Stimulated activated naive CD8-positive, alpha-beta T cell treated with anti-CD3 and anti-CD28 coated beads, Interleukin-15, Interleukin-2, amounts not matched to agents 100 ng/mL and 50 ng/mL, for 24 hours (primary cell): ENCODE measurements around the gene SYNE1.
"Not testable (repeated sequence)": the region's sequence is repeated elsewhere in the genome, so short reads cannot be mapped to it uniquely, and the experiment has no call there.

Experiments
- H3K27ac Mint-ChIP-seq: one replicate; pipeline ENCODE4 v1.8.0; 2021; ENCODE audit warnings: mild to moderate bottlenecking, mixed read lengths
- H3K27me3 Mint-ChIP-seq: one replicate; pipeline ENCODE4 v1.8.0; 2021; ENCODE audit warnings: mixed read lengths
- H3K36me3 Mint-ChIP-seq: one replicate; pipeline ENCODE4 v1.8.0; 2021; ENCODE audit warnings: low read depth, mixed read lengths
- H3K4me1 Mint-ChIP-seq: one replicate; pipeline ENCODE4 v1.8.0; 2021; ENCODE audit warnings: low read depth, mixed read lengths
- H3K4me3 Mint-ChIP-seq: one replicate; pipeline ENCODE4 v1.8.0; 2021; ENCODE audit warnings: mild to moderate bottlenecking, mixed read lengths
- H3K9me3 Mint-ChIP-seq: one replicate; pipeline ENCODE4 v1.8.0; 2021; ENCODE audit warnings: mixed read lengths

Gene SYNE1, protein sequence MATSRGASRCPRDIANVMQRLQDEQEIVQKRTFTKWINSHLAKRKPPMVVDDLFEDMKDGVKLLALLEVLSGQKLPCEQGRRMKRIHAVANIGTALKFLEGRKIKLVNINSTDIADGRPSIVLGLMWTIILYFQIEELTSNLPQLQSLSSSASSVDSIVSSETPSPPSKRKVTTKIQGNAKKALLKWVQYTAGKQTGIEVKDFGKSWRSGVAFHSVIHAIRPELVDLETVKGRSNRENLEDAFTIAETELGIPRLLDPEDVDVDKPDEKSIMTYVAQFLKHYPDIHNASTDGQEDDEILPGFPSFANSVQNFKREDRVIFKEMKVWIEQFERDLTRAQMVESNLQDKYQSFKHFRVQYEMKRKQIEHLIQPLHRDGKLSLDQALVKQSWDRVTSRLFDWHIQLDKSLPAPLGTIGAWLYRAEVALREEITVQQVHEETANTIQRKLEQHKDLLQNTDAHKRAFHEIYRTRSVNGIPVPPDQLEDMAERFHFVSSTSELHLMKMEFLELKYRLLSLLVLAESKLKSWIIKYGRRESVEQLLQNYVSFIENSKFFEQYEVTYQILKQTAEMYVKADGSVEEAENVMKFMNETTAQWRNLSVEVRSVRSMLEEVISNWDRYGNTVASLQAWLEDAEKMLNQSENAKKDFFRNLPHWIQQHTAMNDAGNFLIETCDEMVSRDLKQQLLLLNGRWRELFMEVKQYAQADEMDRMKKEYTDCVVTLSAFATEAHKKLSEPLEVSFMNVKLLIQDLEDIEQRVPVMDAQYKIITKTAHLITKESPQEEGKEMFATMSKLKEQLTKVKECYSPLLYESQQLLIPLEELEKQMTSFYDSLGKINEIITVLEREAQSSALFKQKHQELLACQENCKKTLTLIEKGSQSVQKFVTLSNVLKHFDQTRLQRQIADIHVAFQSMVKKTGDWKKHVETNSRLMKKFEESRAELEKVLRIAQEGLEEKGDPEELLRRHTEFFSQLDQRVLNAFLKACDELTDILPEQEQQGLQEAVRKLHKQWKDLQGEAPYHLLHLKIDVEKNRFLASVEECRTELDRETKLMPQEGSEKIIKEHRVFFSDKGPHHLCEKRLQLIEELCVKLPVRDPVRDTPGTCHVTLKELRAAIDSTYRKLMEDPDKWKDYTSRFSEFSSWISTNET (N-terminal part only)

DNA sequence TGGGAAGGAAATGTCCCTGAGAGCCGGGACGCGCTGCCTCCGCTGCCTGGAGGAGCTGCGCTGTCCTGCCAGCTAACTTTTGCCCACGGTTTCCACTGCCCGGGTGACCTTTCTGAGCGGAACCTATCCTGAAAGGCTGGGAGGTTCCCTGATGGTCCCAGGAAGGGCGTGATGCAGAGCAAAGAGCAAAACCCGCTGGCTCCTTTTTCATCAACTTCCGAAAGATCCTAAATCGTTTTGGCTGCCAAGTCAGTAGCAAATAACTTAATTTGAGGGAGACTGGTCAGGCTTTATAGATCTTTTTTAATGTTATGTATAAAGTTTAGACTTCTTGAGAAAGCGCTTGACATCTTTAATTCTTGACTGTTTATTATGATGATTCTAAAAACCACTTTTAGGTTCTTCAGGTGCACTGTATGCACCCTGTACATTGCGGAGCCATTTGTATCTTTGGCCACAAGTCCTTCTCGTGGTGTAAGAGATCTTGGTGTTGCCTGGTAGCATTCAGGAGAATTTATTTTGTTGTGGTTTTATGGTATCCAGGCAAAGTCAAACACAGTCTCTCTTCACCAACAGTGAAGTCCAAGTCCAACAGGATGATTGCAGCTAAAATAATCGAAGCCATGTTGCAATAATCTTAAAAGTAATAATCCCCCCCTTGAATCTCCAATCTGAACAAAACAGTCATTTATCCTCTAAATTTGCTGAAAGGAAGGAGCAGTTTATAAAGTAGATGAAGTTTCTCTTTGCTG, at the start of gene SYNE1:
Gene SYNE1, minus strand, starts transcription at position 67 of the 752 bp plus-strand sequence. CDS start 9,031 bp downstream, outside the sequence.
- Mint-ChIP-seq H3K27ac (no peak within 1 kb of the TSS), H3K9me3 (no peaks in the 10 kb centered on the region), H3K4me3 (peak within 1 kb of the TSS; percentile 80), H3K4me1 (peaks cover 25% of the 10 kb centered on the region), H3K27me3 (peaks cover 29% of the 10 kb centered on the region), H3K36me3 (no peaks in the 10 kb centered on the region)

DNA sequence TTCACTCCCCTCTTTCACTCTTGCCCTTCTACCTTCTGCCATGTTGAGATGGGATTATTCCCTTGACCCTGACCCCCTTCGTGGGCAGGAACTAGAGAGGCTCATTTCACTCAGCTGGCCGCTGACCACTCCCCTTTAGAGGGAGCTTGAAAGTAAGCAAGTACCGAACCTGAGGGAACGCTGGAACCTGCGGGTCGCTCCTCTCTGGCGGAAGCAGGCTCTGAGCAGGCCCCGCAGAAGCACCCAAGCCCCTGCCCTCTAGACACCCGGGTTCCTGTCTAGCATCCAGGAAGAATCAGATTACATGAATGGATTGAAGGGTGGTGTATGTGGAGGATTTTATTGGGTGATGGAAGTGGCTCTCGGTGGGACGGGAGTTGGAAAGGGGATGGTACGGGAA, 48.7 kb upstream of the SYNE1 start:
- H3K36me3 Mint-ChIP-seq = no peaks in the 10 kb centered on the region
- no peaks in the 10 kb centered on the region for H3K27me3 Mint-ChIP-seq
- no peaks in the 10 kb centered on the region for H3K9me3 Mint-ChIP-seq
- no peak overlapping the region for H3K27ac Mint-ChIP-seq
- no peak overlapping the region for H3K4me3 Mint-ChIP-seq
- H3K4me1 Mint-ChIP-seq = no peaks in the 10 kb centered on the region

DNA sequence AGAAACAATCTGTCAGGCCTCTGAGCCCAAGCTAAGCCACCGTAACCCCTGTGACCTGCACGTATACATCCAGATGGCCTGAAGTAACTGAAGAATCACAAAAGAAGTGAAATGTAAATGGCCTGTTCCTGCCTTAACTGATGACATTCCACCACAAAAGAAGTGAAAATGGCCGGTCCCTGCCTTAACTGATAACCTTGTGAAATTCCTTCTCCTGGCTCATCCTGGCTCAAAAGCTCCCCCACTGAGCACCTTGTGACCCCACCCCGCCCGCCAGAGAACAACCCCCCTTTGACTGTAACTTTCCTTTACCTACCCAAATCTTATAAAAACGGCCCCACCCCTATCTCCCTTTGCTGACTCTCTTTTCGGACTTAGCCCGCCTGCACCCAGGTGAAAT, 45.8 kb upstream of the SYNE1 start:
- not testable (repeated sequence) for H3K4me3 Mint-ChIP-seq, H3K9me3 Mint-ChIP-seq, H3K36me3 Mint-ChIP-seq, H3K27ac Mint-ChIP-seq, H3K27me3 Mint-ChIP-seq, H3K4me1 Mint-ChIP-seq

DNA sequence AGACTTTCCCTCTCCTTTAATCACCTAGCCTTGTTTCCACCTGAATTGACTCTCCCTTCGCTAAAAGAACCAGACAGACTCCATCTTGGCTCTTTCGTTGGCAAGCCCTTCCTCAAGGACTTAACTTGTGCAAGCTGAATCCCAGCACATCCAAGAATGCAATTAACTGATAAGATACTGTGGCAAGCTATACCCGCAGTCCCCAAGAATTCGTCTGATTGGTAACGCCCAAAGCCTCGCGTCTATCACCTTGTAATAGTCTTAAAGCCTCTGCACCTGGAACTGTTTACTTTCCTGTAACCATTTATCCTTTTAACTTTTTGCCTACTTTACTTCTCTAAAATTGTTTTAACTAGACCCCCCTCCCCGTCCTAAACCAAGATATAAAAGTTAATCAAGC, 45.0 kb upstream of the SYNE1 start:
- no peaks in the 10 kb centered on the region for H3K9me3 Mint-ChIP-seq
- H3K36me3 Mint-ChIP-seq = no peaks in the 10 kb centered on the region
- no peak overlapping the region for H3K27ac Mint-ChIP-seq
- peaks cover 6% of the 10 kb centered on the region for H3K27me3 Mint-ChIP-seq
- no peak overlapping the region for H3K4me3 Mint-ChIP-seq
- no peaks in the 10 kb centered on the region for H3K4me1 Mint-ChIP-seq

DNA sequence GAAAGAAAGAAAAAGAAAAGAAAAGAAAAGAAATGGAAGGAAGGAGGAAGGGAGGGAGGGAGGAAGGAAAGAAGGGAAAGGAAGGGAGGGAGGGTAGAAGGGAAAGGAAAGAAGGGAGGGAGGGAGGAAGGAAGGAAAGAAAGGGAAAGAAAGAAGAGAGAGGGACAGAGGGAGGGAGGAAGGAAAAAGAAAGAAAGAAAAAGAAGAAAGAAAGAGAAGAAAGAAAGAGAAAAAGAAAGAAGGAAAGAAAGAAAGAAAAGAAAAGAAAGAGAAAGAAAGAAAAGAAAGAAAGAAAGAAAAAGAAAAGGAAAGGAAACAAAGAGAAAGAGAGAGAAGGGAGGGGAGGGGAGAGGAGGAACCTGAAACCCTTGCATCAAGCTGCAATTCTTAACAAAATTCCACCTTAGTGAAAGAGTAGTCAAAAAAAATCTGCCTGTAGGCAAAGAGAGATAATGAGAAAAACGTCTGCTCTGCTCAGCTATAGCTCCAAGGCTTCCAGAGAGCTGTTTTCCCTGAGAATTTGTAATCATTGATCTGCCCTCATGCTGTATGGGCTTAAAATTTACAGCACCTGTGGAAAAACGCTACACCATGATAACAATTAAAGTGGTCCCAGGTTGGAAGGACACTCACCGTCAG, 43.8 kb upstream of the SYNE1 start:
- H3K4me1 Mint-ChIP-seq = no peaks in the 10 kb centered on the region
- H3K4me3 Mint-ChIP-seq = no peak overlapping the region
- no peaks in the 10 kb centered on the region for H3K36me3 Mint-ChIP-seq
- H3K9me3 Mint-ChIP-seq = no peaks in the 10 kb centered on the region
- peaks cover 6% of the 10 kb centered on the region for H3K27me3 Mint-ChIP-seq
- no peak overlapping the region for H3K27ac Mint-ChIP-seq

DNA sequence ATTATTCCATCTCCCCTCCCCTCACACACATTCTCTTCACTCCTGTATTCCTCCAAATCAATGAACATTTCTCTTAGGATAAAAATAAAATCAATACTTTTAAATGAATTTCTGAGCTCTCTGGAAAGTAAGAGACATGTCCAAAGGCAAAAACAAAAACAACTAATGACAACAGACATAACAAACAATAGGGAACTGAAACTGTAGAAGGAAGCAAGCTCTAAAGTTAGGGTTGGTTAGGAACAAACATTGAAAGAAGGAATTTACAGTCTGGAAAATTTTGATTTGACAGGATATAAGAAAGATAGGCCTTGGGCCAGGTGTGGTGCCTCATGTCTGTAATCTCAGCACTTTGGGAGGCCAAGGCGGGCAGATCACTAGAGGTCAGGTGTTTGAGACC, 43.0 kb upstream of the SYNE1 start:
- H3K9me3 Mint-ChIP-seq = no peaks in the 10 kb centered on the region
- no peak overlapping the region for H3K4me3 Mint-ChIP-seq
- no peaks in the 10 kb centered on the region for H3K36me3 Mint-ChIP-seq
- no peak overlapping the region for H3K27ac Mint-ChIP-seq
- H3K27me3 Mint-ChIP-seq = peaks cover 6% of the 10 kb centered on the region
- no peaks in the 10 kb centered on the region for H3K4me1 Mint-ChIP-seq

DNA sequence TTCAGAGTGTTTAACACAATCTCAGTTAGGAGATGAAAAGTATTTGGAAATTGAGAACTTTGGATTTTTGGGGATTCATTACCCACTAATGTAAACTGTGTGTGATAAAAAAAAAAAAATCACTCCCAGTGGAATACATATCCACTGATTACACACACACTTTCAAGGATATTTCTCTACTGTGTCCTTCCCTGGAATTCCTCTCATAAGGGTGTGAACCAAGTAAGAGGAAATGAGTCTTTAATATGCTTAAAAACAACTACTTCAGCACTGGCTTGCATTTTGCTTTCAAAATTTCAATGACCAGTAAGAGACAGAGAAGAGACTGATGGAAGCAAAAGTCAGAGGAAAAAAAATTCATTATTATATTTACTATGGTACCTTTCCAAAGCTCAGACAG, 36.1 kb upstream of the SYNE1 start:
- peaks cover 9% of the 10 kb centered on the region for H3K27me3 Mint-ChIP-seq
- H3K36me3 Mint-ChIP-seq = no peaks in the 10 kb centered on the region
- H3K4me3 Mint-ChIP-seq = no peak overlapping the region
- H3K9me3 Mint-ChIP-seq = no peaks in the 10 kb centered on the region
- H3K4me1 Mint-ChIP-seq = no peaks in the 10 kb centered on the region
- no peak overlapping the region for H3K27ac Mint-ChIP-seq

DNA sequence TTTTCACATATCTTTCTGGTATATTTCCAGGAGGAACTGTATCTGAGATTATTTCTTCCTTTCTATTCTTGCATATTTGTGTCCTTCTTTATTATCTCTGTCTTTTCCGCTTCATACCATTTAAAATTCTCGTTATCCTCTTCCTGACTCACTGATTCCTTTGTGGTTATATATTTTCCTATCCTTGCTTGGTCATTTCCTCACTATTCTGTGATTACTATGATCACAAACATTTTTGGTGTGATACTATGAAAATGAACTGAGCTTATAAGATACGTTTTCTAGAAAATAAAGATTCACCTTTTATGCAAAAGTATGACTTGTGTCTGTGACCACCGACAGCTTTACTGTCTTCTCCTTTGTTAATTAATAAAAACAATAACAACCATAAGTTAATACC, 34.0 kb upstream of the SYNE1 start:
- H3K27ac Mint-ChIP-seq = no peak overlapping the region
- H3K9me3 Mint-ChIP-seq = no peaks in the 10 kb centered on the region
- H3K27me3 Mint-ChIP-seq = peaks cover 9% of the 10 kb centered on the region
- H3K4me1 Mint-ChIP-seq = no peaks in the 10 kb centered on the region
- H3K36me3 Mint-ChIP-seq = no peaks in the 10 kb centered on the region
- no peak overlapping the region for H3K4me3 Mint-ChIP-seq

DNA sequence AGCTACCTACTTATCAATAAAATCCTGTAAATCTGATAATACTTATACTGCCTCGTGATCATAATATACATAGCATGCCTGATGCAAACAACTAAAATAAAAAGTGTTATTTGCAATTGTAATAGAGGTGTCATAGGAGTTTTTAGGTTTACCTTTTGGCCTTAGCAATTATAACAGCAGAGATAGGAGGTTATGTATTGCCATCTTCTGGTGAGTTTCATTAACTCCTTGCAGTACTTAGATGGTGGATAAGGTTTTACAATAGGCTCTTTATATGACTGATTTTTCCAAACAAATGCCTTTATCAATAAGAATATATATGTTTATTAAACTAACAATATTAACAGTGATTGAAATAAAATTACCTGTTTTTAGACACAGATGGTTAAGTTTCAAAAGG, 32.7 kb upstream of the SYNE1 start:
- Mint-ChIP-seq H3K27ac (no peak overlapping the region), H3K27me3 (peaks cover 9% of the 10 kb centered on the region), H3K9me3 (no peaks in the 10 kb centered on the region), H3K4me3 (no peak overlapping the region), H3K36me3 (no peaks in the 10 kb centered on the region), H3K4me1 (no peaks in the 10 kb centered on the region)

DNA sequence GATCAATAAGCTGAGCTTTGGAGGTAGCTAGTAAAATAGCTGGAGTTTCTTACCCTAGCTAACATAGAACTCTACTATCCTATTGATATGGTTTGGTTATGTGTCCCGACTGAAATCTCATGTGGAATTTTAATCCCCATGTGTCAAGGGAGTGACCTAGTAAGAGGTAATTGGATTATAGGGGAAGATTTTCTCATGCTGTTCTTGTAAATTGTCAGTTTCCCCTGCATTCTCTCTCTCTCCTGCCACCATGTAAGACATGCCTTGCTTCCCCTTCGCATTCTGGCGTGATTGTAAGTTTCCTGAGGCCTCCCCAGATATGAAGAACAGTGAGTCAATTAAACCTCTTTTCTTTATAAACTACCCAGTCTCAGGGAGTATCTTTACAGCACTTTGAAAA, 24.6 kb upstream of the SYNE1 start:
- H3K27ac Mint-ChIP-seq = no peak overlapping the region

DNA sequence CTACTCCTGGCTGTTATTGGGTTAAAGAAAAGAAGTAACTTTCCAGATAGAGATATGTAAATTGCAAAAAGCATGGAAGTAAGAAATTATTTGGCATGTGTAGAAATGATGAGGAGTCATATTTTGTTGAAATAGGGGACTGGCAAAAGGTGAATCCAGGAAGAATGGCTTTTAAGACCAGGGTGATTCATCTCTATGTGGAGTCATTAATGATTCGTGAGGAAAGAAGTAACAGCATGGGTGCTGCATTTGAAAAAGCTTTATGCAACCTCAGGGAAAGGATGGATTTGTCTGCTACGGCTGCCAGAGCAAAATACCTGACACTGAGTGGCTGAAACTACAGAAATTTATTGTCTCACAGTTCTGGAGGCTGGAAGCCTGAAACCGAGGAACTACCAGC, 14.8 kb upstream of the SYNE1 start:
- Mint-ChIP-seq H3K4me1 (no peaks in the 10 kb centered on the region), H3K27me3 (peaks cover 13% of the 10 kb centered on the region), H3K27ac (no peak overlapping the region), H3K36me3 (no peaks in the 10 kb centered on the region), H3K9me3 (no peaks in the 10 kb centered on the region), H3K4me3 (no peak overlapping the region)

More for the DNA sequence above, 24.6 kb upstream of the SYNE1 start:
- Mint-ChIP-seq H3K4me1 (no peaks in the 10 kb centered on the region), H3K27me3 (no peaks in the 10 kb centered on the region), H3K4me3 (no peak overlapping the region), H3K9me3 (no peaks in the 10 kb centered on the region), H3K36me3 (no peaks in the 10 kb centered on the region)

DNA sequence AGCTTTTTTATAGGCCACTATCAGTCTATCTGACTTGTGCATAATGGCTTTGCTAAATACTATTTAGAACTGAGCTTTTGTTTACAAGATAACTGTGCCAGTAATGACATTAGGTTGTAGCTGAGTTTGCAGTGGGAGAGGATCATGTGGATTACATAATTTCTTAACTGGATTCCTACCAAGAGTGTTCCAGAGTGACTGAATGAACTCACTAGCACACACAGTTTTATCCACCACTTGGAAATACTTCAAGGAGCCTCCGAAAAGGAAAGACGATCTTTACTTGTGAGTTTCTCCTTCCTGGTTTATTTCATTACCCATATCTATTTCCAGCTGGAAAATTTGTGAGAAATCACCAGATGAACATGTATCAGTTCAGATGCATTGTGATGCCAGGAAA, 10.9 kb upstream of the SYNE1 start:
- H3K36me3 Mint-ChIP-seq = no peaks in the 10 kb centered on the region
- H3K27me3 Mint-ChIP-seq = peaks cover 25% of the 10 kb centered on the region
- H3K4me1 Mint-ChIP-seq = no peaks in the 10 kb centered on the region
- H3K27ac Mint-ChIP-seq = no peak overlapping the region
- H3K9me3 Mint-ChIP-seq = no peaks in the 10 kb centered on the region
- no peak overlapping the region for H3K4me3 Mint-ChIP-seq

DNA sequence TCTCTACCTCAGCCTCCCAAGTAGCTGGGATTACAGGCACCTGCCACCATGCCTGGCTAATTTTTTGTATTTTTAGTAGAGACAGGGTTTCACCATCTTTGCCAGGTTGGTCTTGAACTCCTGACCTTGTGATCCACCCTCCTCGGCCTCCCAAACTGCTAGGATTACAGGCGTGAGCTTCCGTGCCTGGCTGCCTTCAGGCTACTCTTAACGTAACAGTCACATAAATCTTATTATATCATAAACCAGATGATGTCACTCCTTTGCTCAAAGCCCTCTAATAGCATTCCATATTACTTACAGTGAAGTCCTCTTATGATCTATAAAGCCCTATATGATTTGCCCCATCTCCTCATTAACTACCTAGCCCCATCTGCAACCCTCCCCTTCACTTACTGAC, 9.6 kb upstream of the SYNE1 start:
- not testable (repeated sequence) for H3K27ac Mint-ChIP-seq, H3K4me3 Mint-ChIP-seq

More for the DNA sequence above, 9.6 kb upstream of the SYNE1 start:
- not testable (repeated sequence) for H3K4me1 Mint-ChIP-seq, H3K9me3 Mint-ChIP-seq, H3K36me3 Mint-ChIP-seq
- peaks cover 21% of the 10 kb centered on the region for H3K27me3 Mint-ChIP-seq
